Activated T-cell treated with anti-CD3 and anti-CD28 coated beads, Interleukin-2, amount 50 U/mL, for 48 hours (primary cell): ENCODE measurements around the gene PRRC2B.
"Not testable (repeated sequence)": the region's sequence is repeated elsewhere in the genome, so short reads cannot be mapped to it uniquely, and the experiment has no call there.

Experiments used
- DNase-seq, 2 experiments: peaks; one replicate each; pipeline ENCODE4 v3.0.0-alpha.2; 2020

The PRRC2B gene

GRCh38 chr9:131546336-131547084 is 152.6 kb downstream of the PRRC2B start:
- DNase-seq: no peak

GRCh38 chr9:131549186-131549585 is 155.3 kb downstream of the PRRC2B start:
- DNase-seq: not testable (repeated sequence)
